Transverse colon (tissue), 4 donors: ENCODE measurements around the gene PARD6B.

Experiments
- CTCF ChIP-seq, 5 experiments: fragments of 200-600 bp in 3 of 5; fragments of 450-650 bp in 2 of 5; sonication (generic) in 3 of 5; IDR thresholded peaks; 1 replicate in 2 of 5; 2 replicates in 3 of 5; pipeline ENCODE4 v1.5.1; 2016 to 2017; ENCODE audit warnings: antibody characterized with exemption in 5 of 5, inconsistent platforms in 3 of 5, mild to moderate bottlenecking in 2 of 5, moderate library complexity in 1 of 5
- EP300 ChIP-seq: sonication (generic); formaldehyde crosslinking; IDR thresholded peaks from one replicate; pipeline ENCODE4 v1.6.1; 2017; ENCODE audit warnings: antibody characterized with exemption, low read depth
- POLR2A ChIP-seq: fragments of 450-650 bp; IDR thresholded peaks from one replicate; pipeline ENCODE4 v1.6.1; 2016; ENCODE audit warnings: antibody characterized with exemption, mild to moderate bottlenecking, moderate library complexity
- POLR2AphosphoS5 ChIP-seq, 3 donors: sonication (generic); formaldehyde crosslinking; IDR thresholded peaks; one replicate each; pipeline ENCODE4 v1.6.1; 2016; ENCODE audit warnings: antibody characterized with exemption in 3 of 3

GRCh38 chr20:50688256-50688975 lies 43.0 kb upstream of the PARD6B start:
- TF ChIP-seq POLR2A = no peak
- TF ChIP-seq POLR2AphosphoS5 (IDR thresholded peaks at IDR 0.05) = no peak
- no peak for TF ChIP-seq CTCF (IDR thresholded peaks at IDR 0.05)
- TF ChIP-seq EP300 = no peak
